Loucy (cell line): ENCODE measurements around the gene SZT2.
"Not testable (repeated sequence)": the region's sequence is repeated elsewhere in the genome, so short reads cannot be mapped to it uniquely, and the experiment has no call there.

ENCODE experiments used
- H2AFZ ChIP-seq: fragments of 200-600 bp; sonication (generic); 2 replicates; pipeline ENCODE4 v1.6.0; 2016; ENCODE audit warnings: antibody characterized with exemption, mild to moderate bottlenecking, low read length, moderate library complexity
- H3F3A ChIP-seq: fragments of 200-600 bp; 2 replicates; pipeline ENCODE4 v1.6.0; 2016; ENCODE audit warnings: antibody characterized with exemption, low read depth, mild to moderate bottlenecking
- H3K27me3 ChIP-seq: fragments of 200-600 bp; sonication (generic); 2 replicates; pipeline ENCODE4 v1.6.1; 2014; ENCODE audit warnings: low read length, mild to moderate bottlenecking; ENCODE audit not compliant: insufficient read depth, poor library complexity, severe bottlenecking
- H3K36me3 ChIP-seq: fragments of 200-600 bp; sonication (generic); 2 replicates; pipeline ENCODE4 v1.6.1; 2016; ENCODE audit warnings: low read length; ENCODE audit not compliant: insufficient read depth
- H3K4me1 ChIP-seq: fragments of 200-600 bp; sonication (generic); 2 replicates; pipeline ENCODE4 v1.5.1; 2014; ENCODE audit warnings: low read length, mild to moderate bottlenecking; ENCODE audit not compliant: insufficient read depth, poor library complexity, severe bottlenecking
- H3K4me2 ChIP-seq: fragments of 200-600 bp; sonication (generic); 2 replicates; pipeline ENCODE4 v1.6.0; 2014; ENCODE audit warnings: antibody characterized with exemption, low read length, low read depth, mild to moderate bottlenecking; ENCODE audit not compliant: poor library complexity, severe bottlenecking
- H3K4me3 ChIP-seq: fragments of 200-600 bp; sonication (generic); 2 replicates; pipeline ENCODE4 v1.5.1; 2014; ENCODE audit warnings: low read length, mild to moderate bottlenecking, mixed read lengths; ENCODE audit not compliant: poor library complexity, severe bottlenecking
- H3K79me2 ChIP-seq: fragments of 200-600 bp; sonication (generic); 2 replicates; pipeline ENCODE4 v1.6.1; 2014; ENCODE audit warnings: low read length; ENCODE audit not compliant: insufficient read depth
- H3K9ac ChIP-seq: fragments of 200-600 bp; sonication (generic); 2 replicates; pipeline ENCODE4 v1.6.0; 2014; ENCODE audit warnings: mild to moderate bottlenecking, low read depth, low read length, moderate library complexity; ENCODE audit not compliant: poor library complexity, severe bottlenecking
- H3K9me2 ChIP-seq: fragments of 200-600 bp; sonication (generic); replicated peaks from 2 replicates; pipeline ENCODE4 v1.6.1; 2016; ENCODE audit warnings: low read depth, low read length, mixed read lengths
- H3K9me3 ChIP-seq: fragments of 200-600 bp; sonication (generic); 2 replicates; pipeline ENCODE4 v1.6.1; 2014; ENCODE audit warnings: mild to moderate bottlenecking, antibody characterized with exemption, low read length, low read depth; ENCODE audit not compliant: insufficient read depth
- H4K20me1 ChIP-seq: fragments of 200-600 bp; sonication (generic); 2 replicates; pipeline ENCODE4 v1.6.0; 2014; ENCODE audit warnings: antibody characterized with exemption, low read length, mild to moderate bottlenecking; ENCODE audit not compliant: insufficient read depth, poor library complexity, severe bottlenecking
- EZH2phosphoT487 ChIP-seq: fragments of 200-600 bp; IDR thresholded peaks from 2 replicates; pipeline ENCODE4 v1.6.1; 2018; ENCODE audit warnings: antibody characterized with exemption, mild to moderate bottlenecking, moderate library complexity, borderline replicate concordance
- TF ChIP-seq, protein P1 (sequence below): fragments of 200-600 bp; sonication (generic); conservative IDR thresholded peaks from 2 replicates; pipeline ENCODE4 v1.5.1; 2014; ENCODE audit warnings: mild to moderate bottlenecking, antibody characterized with exemption, low read length

The SZT2 gene

DNA sequence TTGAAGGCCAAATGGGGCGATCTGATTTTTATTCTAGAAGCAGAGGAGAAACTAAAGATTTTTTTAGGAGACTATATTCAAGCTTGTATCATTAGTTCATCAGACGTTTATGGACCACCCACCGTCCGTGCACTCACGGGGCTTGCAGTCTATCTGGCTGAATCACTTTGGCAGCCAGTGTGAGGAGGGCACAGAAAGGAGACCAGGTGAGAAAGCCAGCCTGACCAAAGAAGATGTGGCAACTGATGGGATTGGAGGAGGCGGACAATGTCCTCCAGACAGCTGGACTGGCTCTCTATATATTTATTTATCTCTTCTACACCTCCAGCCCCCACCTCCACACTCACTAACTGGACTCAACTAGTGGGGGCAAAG lies 21.1 kb upstream of the SZT2 start:
- peak overlapping the region; percentile 85 for H2AFZ ChIP-seq

DNA sequence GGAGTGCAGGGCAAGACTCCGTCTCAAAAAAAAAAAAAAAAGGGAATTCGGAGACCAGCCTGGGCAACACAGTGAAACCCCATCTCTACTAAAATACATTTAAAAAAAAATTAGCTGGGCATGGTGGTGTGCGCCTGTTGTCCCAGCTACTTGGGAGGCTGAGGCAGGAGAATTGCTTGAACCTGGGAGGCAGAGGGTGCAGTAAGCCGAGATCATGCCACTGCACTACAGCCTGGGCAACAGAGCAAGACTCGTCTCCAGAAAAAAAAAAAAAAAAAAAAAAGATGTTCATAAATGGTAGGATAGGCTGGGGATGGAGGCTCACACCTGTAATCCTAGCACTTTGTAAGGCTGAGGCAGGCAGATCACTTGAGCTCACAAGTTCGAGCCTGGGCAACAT lies 19.9 kb upstream of the SZT2 start:
- not testable (repeated sequence) for H3K9me3 ChIP-seq, H3K9ac ChIP-seq, H3K36me3 ChIP-seq, H3F3A ChIP-seq, H3K9me2 ChIP-seq, H3K4me3 ChIP-seq, H2AFZ ChIP-seq, H3K27me3 ChIP-seq, H3K4me2 ChIP-seq
- Histone ChIP-seq H3K79me2 (peaks cover 40% of the 10 kb centered on the region), H3K4me1 (peaks cover 23% of the 10 kb centered on the region), H4K20me1 (peaks cover 20% of the 10 kb centered on the region)

More for the DNA sequence above, 21.1 kb upstream of the SZT2 start:
- Histone ChIP-seq H3K9me2 (no peaks in the 10 kb centered on the region), H3K36me3 (peaks cover 11% of the 10 kb centered on the region; the same call in 1 of the 2 replicates), H3K9ac (peak overlapping the region; percentile 92), H3K4me2 (peak overlapping the region; percentile 99), H4K20me1 (peaks cover 20% of the 10 kb centered on the region), H3K9me3 (no peaks in the 10 kb centered on the region), H3F3A (0 out of 2 replicates have a peak, but pooled peaks cover 2% of the 10 kb centered on the region), H3K4me3 (peak overlapping the region; percentile 95), H3K4me1 (peaks cover 23% of the 10 kb centered on the region), H3K79me2 (peaks cover 41% of the 10 kb centered on the region), H3K27me3 (no peaks in the 10 kb centered on the region)
- no peak for TF ChIP-seq EZH2phosphoT487
- TF ChIP-seq, protein P1, sequence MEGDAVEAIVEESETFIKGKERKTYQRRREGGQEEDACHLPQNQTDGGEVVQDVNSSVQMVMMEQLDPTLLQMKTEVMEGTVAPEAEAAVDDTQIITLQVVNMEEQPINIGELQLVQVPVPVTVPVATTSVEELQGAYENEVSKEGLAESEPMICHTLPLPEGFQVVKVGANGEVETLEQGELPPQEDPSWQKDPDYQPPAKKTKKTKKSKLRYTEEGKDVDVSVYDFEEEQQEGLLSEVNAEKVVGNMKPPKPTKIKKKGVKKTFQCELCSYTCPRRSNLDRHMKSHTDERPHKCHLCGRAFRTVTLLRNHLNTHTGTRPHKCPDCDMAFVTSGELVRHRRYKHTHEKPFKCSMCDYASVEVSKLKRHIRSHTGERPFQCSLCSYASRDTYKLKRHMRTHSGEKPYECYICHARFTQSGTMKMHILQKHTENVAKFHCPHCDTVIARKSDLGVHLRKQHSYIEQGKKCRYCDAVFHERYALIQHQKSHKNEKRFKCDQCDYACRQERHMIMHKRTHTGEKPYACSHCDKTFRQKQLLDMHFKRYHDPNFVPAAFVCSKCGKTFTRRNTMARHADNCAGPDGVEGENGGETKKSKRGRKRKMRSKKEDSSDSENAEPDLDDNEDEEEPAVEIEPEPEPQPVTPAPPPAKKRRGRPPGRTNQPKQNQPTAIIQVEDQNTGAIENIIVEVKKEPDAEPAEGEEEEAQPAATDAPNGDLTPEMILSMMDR = no peak

DNA sequence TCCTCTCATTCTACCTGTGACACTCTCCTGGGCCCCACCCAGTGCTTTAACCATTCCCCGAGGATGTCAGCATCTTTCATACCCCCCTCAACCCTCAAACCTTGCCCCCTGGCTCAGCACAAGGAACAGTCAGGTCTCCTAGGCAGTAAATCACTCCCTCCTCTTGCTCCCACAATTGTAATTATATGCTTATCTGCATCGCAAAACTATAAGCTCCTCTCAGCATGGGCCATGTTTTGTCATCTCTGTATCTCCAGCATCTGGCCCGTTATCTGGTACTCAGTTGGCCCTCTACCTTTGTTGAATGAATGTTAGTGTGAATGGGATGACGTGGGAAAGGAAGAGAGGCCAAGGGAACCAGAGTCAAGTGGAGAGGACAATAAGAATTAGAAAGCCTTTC lies 19.1 kb upstream of the SZT2 start:
- Histone ChIP-seq H4K20me1 (peaks cover 15% of the 10 kb centered on the region), H3K4me3 (no peak overlapping the region), H3F3A (0 out of 2 replicates have a peak, but pooled peaks cover 2% of the 10 kb centered on the region), H3K4me2 (no peak overlapping the region), H3K36me3 (no peaks in the 10 kb centered on the region), H3K27me3 (no peaks in the 10 kb centered on the region), H3K79me2 (peaks cover 32% of the 10 kb centered on the region), H2AFZ (no peak overlapping the region), H3K9me2 (no peaks in the 10 kb centered on the region), H3K9ac (no peak overlapping the region), H3K4me1 (peaks cover 21% of the 10 kb centered on the region), H3K9me3 (no peaks in the 10 kb centered on the region)
- no peak for TF ChIP-seq EZH2phosphoT487
- TF ChIP-seq, protein P1 = no peak

DNA sequence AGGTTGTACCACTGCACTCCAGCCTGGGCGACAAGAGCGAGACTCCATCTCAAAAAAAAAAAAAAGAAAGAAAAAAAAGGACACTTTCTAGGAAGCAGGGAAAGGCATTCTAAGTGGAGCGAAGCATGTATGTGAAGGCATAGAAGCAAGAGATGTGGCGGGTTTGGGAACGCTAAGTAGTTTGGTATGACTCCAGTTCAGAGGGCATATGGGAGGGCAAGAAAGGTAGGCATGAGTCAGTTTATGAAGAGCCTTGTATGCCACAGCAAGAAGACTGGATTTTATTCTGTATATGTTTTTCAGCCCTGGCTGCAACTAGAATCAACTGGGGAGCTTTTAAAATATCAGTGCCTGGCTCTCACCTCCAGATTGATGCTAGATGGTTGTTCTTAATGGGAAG lies 17.5 kb upstream of the SZT2 start:
- no peak overlapping the region for H2AFZ ChIP-seq
- TF ChIP-seq, protein P1 = no peak
- no peak for TF ChIP-seq EZH2phosphoT487
- peaks cover 3% of the 10 kb centered on the region for H4K20me1 ChIP-seq
- 0 out of 2 replicates have a peak, but pooled peaks cover 2% of the 10 kb centered on the region for H3F3A ChIP-seq
- no peaks in the 10 kb centered on the region for H3K9me3 ChIP-seq
- no peak overlapping the region for H3K4me2 ChIP-seq
- no peak overlapping the region for H3K4me3 ChIP-seq
- H3K9me2 ChIP-seq = no peaks in the 10 kb centered on the region
- H3K36me3 ChIP-seq = no peaks in the 10 kb centered on the region
- H3K27me3 ChIP-seq = no peaks in the 10 kb centered on the region
- H3K79me2 ChIP-seq = peaks cover 16% of the 10 kb centered on the region
- H3K9ac ChIP-seq = no peak overlapping the region
- peaks cover 7% of the 10 kb centered on the region for H3K4me1 ChIP-seq
